ENCODE measurements around the gene NUS1. TPM values are rescaled to one million over a fixed set of nuclear protein-coding genes. Genes with fewer than 3 reads are reported as not detected.
"Not testable (repeated sequence)": the region's sequence is repeated elsewhere in the genome, so short reads cannot be mapped to it uniquely, and the experiment has no call there.

The NUS1 gene
- total RNA-seq, 6 experiments from 2014 or later: 19.6 to 23.4 (median 21.0) TPM

DNA sequence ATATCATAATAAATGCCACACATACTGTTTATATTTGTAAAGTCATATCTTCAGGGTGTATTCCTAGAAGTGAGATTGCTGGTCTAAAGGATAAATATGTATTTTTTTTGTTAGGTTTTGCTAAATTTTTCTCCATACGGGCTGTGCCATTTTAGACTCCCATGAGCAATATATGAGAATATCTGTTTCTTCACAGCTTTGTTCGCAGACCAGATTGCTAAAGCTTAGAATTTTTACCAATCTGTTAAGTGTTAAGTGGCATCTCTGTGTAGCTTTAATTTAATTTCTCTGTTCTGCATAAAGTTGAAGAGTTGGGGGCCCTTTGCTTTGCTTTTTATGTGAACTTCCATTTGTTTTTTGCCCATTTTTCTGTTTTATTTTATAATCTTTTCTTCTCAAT is 32.3 kb upstream of the NUS1 start:
- Histone ChIP-seq H3K27ac (no peak overlapping the region), H3K27me3 (no peaks in the 10 kb centered on the region), H3K36me3 (no peaks in the 10 kb centered on the region), H3K4me1 (no peaks in the 10 kb centered on the region), H3K9me3 (peaks cover 0 to 7% (median 0%) of the 10 kb centered on the region in 4 donors), H3K4me3 (no peak overlapping the region)
- WGBS (ENCODE audit: insufficient coverage, low coverage, low lambda C conversion rate, missing lambda C conversion rate): 81% methylated on average over 2 of the region's 2 CpGs
- DNase-seq (no peak), ATAC-seq (no peak)
- TF ChIP-seq POLR2A (IDR thresholded peaks at IDR 0.05): no peak
- TF ChIP-seq, protein P1, sequence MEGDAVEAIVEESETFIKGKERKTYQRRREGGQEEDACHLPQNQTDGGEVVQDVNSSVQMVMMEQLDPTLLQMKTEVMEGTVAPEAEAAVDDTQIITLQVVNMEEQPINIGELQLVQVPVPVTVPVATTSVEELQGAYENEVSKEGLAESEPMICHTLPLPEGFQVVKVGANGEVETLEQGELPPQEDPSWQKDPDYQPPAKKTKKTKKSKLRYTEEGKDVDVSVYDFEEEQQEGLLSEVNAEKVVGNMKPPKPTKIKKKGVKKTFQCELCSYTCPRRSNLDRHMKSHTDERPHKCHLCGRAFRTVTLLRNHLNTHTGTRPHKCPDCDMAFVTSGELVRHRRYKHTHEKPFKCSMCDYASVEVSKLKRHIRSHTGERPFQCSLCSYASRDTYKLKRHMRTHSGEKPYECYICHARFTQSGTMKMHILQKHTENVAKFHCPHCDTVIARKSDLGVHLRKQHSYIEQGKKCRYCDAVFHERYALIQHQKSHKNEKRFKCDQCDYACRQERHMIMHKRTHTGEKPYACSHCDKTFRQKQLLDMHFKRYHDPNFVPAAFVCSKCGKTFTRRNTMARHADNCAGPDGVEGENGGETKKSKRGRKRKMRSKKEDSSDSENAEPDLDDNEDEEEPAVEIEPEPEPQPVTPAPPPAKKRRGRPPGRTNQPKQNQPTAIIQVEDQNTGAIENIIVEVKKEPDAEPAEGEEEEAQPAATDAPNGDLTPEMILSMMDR (IDR thresholded peaks at IDR 0.05): no peak
- intact Hi-C loops (cut with DNase I): no loop called here

DNA sequence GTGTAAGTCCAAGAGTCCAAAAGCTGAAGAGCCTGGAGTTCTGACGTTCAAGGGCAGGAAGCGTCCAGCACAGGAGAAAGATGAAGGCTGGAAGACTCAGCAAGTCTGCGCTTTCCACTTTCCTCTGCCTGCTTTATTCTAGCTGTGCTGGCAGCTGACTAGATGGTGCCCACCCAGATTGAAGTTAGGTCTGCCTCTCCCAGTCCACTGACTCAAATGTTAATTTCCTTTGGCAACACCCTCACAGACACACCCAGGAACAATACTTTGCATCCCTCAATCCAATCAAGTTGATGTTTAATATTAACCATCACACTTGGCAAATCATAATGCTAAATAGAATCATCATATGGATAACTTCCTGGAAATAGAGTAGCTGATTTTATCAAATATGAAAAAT is 23.3 kb upstream of the NUS1 start:
- ATAC-seq; H3K27ac ChIP-seq; DNase-seq; intact Hi-C loops (cut with DNase I); H3K27me3 ChIP-seq; H3K9me3 ChIP-seq; H3K36me3 ChIP-seq; H3K4me1 ChIP-seq; H3K4me3 ChIP-seq: not testable (repeated sequence)
- no CpG with 5 or more reads among the region's 3 CpGs for WGBS (ENCODE audit: insufficient coverage, low coverage, low lambda C conversion rate, missing lambda C conversion rate)

DNA sequence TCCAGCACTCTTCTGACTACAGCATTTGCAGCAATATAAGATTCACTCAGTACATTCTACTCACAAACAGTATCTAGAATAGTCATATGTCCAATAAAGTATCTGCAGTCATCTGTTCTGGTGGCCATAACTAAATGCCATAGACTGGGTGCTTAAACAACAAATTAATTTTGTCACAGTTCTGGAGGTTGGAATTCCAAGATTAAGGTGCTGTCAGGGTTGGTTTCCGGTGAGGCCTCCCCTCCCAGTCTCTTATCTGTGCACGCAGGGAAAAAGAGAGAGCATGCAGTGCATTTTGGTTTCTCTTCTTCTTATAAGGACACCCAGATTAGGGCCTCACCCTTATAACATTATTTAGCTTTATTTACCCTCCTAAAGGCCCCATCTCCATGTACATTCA is 21.3 kb upstream of the NUS1 start:
- Histone ChIP-seq H3K4me3 (no peak overlapping the region), H3K36me3 (no peaks in the 10 kb centered on the region), H3K27me3 (no peaks in the 10 kb centered on the region), H3K9me3 (no peaks in the 10 kb centered on the region), H3K27ac (no peak overlapping the region), H3K4me1 (no peaks in the 10 kb centered on the region)
- TF ChIP-seq, protein P1 (IDR thresholded peaks at IDR 0.05): no peak
- no peak for TF ChIP-seq POLR2A (IDR thresholded peaks at IDR 0.05)
- intact Hi-C loops (cut with DNase I): no loop called here
- WGBS (ENCODE audit: insufficient coverage, low coverage, low lambda C conversion rate, missing lambda C conversion rate): 60% methylated on average over 1 of the region's 2 CpGs
- ATAC-seq: no peak
- no peak for DNase-seq

DNA sequence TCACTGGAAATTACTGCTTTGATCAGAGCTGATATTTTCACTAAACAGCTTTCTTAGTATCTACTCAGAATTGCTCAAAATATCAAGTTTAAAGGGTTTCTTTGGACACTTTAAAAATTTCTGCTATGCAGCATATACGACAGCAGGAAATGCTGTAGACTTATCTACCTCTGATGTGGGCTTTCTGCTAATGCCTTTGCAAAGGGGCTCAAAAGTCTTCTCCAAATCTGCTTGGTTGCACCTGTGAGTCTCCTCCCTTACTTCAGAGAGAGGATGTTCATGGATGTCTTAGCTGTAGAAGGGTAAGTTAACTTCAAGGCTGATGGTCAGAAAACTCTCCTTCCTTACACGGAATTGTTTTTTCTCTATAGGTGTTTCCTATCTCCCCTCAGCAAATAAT is 19.9 kb upstream of the NUS1 start:
- no peak for DNase-seq
- H3K9me3 ChIP-seq: no peaks in the 10 kb centered on the region
- H3K36me3 ChIP-seq: no peaks in the 10 kb centered on the region
- ATAC-seq: no peak
- 78% methylated on average over 2 of the region's 2 CpGs for WGBS (ENCODE audit: insufficient coverage, low coverage, low lambda C conversion rate, missing lambda C conversion rate)
- H3K4me1 ChIP-seq: no peaks in the 10 kb centered on the region
- intact Hi-C loops (cut with DNase I): no loop called here
- no peak overlapping the region for H3K27ac ChIP-seq
- no peak overlapping the region for H3K4me3 ChIP-seq
- no peak for TF ChIP-seq POLR2A (IDR thresholded peaks at IDR 0.05)
- TF ChIP-seq, protein P1 (IDR thresholded peaks at IDR 0.05): no peak
- no peaks in the 10 kb centered on the region for H3K27me3 ChIP-seq

DNA sequence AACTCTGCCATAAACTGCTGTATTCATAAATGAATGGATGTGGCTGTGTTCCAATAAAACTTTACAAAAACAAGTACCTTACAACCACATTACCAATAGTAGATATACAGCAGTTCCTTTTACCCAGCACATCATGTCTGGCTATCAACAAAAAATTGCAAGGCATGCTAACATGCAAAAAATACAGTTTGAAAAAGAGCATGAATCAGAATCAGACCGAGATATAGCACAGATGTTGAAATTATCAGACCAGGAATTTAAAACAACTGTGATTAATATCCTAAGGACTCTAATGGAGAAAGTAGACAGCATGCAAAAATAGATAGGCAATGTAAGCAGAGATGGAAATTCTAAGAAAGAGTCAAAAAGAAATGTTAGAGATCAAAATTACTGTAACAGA is 8.4 kb upstream of the NUS1 start:
- H3K4me3 ChIP-seq: no peak overlapping the region
- no peak overlapping the region for H3K27ac ChIP-seq
- no peak for DNase-seq
- no peaks in the 10 kb centered on the region for H3K27me3 ChIP-seq
- 57% methylated on average over 1 of the region's 1 CpG for WGBS (ENCODE audit: insufficient coverage, low coverage, low lambda C conversion rate, missing lambda C conversion rate)
- ATAC-seq: no peak
- no peaks in the 10 kb centered on the region for H3K36me3 ChIP-seq
- intact Hi-C loops (cut with DNase I): no loop called here
- TF ChIP-seq, protein P1 (IDR thresholded peaks at IDR 0.05): no peak
- no peak for TF ChIP-seq POLR2A (IDR thresholded peaks at IDR 0.05)
- H3K4me1 ChIP-seq: no peaks in the 10 kb centered on the region
- no peaks in the 10 kb centered on the region for H3K9me3 ChIP-seq
